ENCODE data around the gene ANTKMT.

ANTKMT gene

GRCh38 chr16:710500-711075 lies 10.4 kb upstream of the ANTKMT start:
- DNase-seq (ENCODE audit: insufficient read length, low spot score) (no peak), FAIRE-seq (no peak)
- no peak for TF ChIP-seq POLR2A (IDR thresholded peaks at IDR 0.05; ENCODE audit: low read depth, low read length)

GRCh38 chr16:711084-711483 lies 9.9 kb upstream of the ANTKMT start:
- no peak for DNase-seq (ENCODE audit: insufficient read length, low spot score)
- no peak for TF ChIP-seq POLR2A (IDR thresholded peaks at IDR 0.05; ENCODE audit: low read depth, low read length)
- FAIRE-seq = no peak

- FAIRE-seq = no peak
- DNase-seq (ENCODE audit: insufficient read length, low spot score) = peak; percentile 93
- no peak for TF ChIP-seq POLR2A (IDR thresholded peaks at IDR 0.05; ENCODE audit: low read depth, low read length)
These were observed 9.2 kb upstream of the ANTKMT start for GRCh38 chr16:711548-712320.

GRCh38 chr16:712740-713250 lies 8.2 kb upstream of the ANTKMT start:
- FAIRE-seq = peak; percentile 93
- peak; percentile 96 for DNase-seq (ENCODE audit: insufficient read length, low spot score)

GRCh38 chr16:714079-714478 lies 6.9 kb upstream of the ANTKMT start:
- TF ChIP-seq POLR2A (IDR thresholded peaks at IDR 0.05; ENCODE audit: low read depth, low read length) = no peak
- FAIRE-seq (no peak), DNase-seq (ENCODE audit: insufficient read length, low spot score) (no peak)

- 0 out of 2 replicates have a peak, but pooled peaks have one; percentile 16 for TF ChIP-seq POLR2A (IDR thresholded peaks at IDR 0.05; ENCODE audit: low read depth, low read length)
- DNase-seq (ENCODE audit: insufficient read length, low spot score) (peak; percentile 93), FAIRE-seq (no peak)
These were observed 6.1 kb upstream of the ANTKMT start, which contains the start of gene METRN for GRCh38 chr16:714558-715476. TSS of gene METRN (plus strand) at chr16:715118. CDS start at chr16:715290, 172 bp downstream.

GRCh38 chr16:715477-716199 lies 5.3 kb upstream of the ANTKMT start:
- FAIRE-seq = no peak
- DNase-seq (ENCODE audit: insufficient read length, low spot score) = no peak
- TF ChIP-seq POLR2A (IDR thresholded peaks at IDR 0.05; ENCODE audit: low read depth, low read length) = no peak

GRCh38 chr16:716200-716568 lies 4.8 kb upstream of the ANTKMT start:
- FAIRE-seq = no peak
- peak; percentile 85 for DNase-seq (ENCODE audit: insufficient read length, low spot score)
- no peak for TF ChIP-seq POLR2A (IDR thresholded peaks at IDR 0.05; ENCODE audit: low read depth, low read length)

- FAIRE-seq = no peak
- TF ChIP-seq POLR2A (IDR thresholded peaks at IDR 0.05; ENCODE audit: low read depth, low read length) = no peak
- no peak for DNase-seq (ENCODE audit: insufficient read length, low spot score)
These were observed 4.1 kb upstream of the ANTKMT start for GRCh38 chr16:716768-717325.

- no peak for TF ChIP-seq POLR2A (IDR thresholded peaks at IDR 0.05; ENCODE audit: low read depth, low read length)
- no peak for FAIRE-seq
- no peak for DNase-seq (ENCODE audit: insufficient read length, low spot score)
These were observed 3.3 kb upstream of the ANTKMT start for GRCh38 chr16:717450-718245.

GRCh38 chr16:718389-718788 lies 2.6 kb upstream of the ANTKMT start:
- FAIRE-seq = no peak
- no peak for DNase-seq (ENCODE audit: insufficient read length, low spot score)
- TF ChIP-seq POLR2A (IDR thresholded peaks at IDR 0.05; ENCODE audit: low read depth, low read length) = no peak

GRCh38 chr16:718922-719321 lies 2.0 kb upstream of the ANTKMT start:
- no peak for TF ChIP-seq POLR2A (IDR thresholded peaks at IDR 0.05; ENCODE audit: low read depth, low read length)
- DNase-seq (ENCODE audit: insufficient read length, low spot score) (no peak), FAIRE-seq (no peak)
